ENCODE measurements around the gene SOHLH2.

The SOHLH2 gene

DNA sequence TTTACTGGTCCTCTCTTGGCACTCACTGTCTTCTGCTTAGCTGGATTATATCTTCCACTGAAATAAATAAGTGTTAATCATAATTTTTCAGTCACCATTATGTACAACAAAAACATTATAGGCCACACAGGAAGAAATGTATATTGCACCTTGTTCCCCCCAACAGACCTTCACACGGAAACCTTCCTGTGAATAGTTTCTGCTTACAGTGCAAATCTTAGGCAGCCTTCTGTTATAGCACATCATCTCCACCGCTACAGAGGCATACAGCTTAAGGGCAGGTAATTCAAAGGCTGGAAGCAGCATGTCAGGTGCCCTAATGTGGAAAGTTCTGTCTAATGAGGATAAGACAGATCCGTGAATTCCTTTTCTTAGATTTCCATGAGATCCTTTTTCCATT is 16.9 kb upstream of the SOHLH2 start:
- no peak for TF ChIP-seq POLR2A (IDR thresholded peaks at IDR 0.05; ENCODE audit: extremely low read depth, insufficient read length)
- TF ChIP-seq, protein P1, sequence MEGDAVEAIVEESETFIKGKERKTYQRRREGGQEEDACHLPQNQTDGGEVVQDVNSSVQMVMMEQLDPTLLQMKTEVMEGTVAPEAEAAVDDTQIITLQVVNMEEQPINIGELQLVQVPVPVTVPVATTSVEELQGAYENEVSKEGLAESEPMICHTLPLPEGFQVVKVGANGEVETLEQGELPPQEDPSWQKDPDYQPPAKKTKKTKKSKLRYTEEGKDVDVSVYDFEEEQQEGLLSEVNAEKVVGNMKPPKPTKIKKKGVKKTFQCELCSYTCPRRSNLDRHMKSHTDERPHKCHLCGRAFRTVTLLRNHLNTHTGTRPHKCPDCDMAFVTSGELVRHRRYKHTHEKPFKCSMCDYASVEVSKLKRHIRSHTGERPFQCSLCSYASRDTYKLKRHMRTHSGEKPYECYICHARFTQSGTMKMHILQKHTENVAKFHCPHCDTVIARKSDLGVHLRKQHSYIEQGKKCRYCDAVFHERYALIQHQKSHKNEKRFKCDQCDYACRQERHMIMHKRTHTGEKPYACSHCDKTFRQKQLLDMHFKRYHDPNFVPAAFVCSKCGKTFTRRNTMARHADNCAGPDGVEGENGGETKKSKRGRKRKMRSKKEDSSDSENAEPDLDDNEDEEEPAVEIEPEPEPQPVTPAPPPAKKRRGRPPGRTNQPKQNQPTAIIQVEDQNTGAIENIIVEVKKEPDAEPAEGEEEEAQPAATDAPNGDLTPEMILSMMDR (IDR thresholded peaks at IDR 0.05; ENCODE audit: low read depth, low read length), result no peak
- no peak for DNase-seq (ENCODE audit: low read depth)
- H3K4me3 ChIP-seq (ENCODE audit: low read depth, low read length), result no peak overlapping the region

DNA sequence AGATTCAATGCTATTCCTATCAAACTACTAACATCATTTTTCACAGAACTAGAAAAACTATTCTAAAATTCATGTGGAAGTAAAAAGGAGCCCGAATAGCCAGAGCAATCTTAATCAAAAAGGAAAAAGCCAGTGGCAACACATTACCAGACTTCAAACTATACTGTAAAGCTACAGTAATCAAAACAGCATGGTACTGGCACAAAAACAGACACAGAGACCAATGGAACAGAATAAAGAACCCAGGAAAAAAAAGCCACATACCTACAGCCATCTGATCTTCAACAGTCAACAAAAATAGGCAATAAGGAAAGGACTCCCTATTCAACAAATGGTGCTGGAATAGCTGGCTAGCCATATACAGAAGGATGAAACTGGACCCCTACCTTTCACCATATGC is 10.4 kb upstream of the SOHLH2 start:
- TF ChIP-seq, protein P2, sequence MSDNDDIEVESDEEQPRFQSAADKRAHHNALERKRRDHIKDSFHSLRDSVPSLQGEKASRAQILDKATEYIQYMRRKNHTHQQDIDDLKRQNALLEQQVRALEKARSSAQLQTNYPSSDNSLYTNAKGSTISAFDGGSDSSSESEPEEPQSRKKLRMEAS (IDR thresholded peaks at IDR 0.05; ENCODE audit: low read depth, low read length), result no peak
- TF ChIP-seq POLR2A (IDR thresholded peaks at IDR 0.05; ENCODE audit: extremely low read depth, insufficient read length), result no peak
- TF ChIP-seq MYC (IDR thresholded peaks at IDR 0.05; ENCODE audit: low read depth, low read length), result no peak
- TF ChIP-seq, protein P1 (IDR thresholded peaks at IDR 0.05; ENCODE audit: low read depth, low read length), result no peak
- H3K4me3 ChIP-seq (ENCODE audit: low read depth, low read length), result no peak overlapping the region
- DNase-seq (ENCODE audit: low read depth), result no peak

DNA sequence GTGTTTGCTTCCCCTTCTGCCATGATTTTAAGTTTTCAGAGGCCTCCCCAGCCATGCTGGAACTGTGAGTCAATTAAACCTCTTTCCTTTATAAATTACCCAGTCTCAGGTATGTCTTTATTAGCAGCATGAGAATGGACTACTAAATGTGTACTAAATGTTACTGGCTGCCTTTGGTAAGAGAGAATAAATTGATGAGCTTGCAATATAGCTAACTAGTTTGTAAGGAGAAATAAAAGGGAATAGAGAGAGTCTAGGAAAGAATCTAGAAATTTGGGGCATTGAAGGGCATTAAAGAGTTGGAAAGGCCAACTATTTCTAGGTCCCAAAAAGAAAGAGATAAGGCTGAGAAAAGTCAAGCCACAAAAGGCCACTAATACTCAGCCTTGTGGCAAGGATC is 5.5 kb upstream of the SOHLH2 start:
- TF ChIP-seq, protein P2 (IDR thresholded peaks at IDR 0.05; ENCODE audit: low read depth, low read length), result no peak
- TF ChIP-seq, protein P1 (IDR thresholded peaks at IDR 0.05; ENCODE audit: low read depth, low read length), result no peak
- TF ChIP-seq MYC (IDR thresholded peaks at IDR 0.05; ENCODE audit: low read depth, low read length) (no peak), POLR2A (IDR thresholded peaks at IDR 0.05; ENCODE audit: extremely low read depth, insufficient read length) (no peak)
- H3K4me3 ChIP-seq (ENCODE audit: low read depth, low read length), result no peak overlapping the region
- no peak for DNase-seq (ENCODE audit: low read depth)

GRCh38 chr13:36217456-36217855 is 3.1 kb upstream of the SOHLH2 start:
- no peak overlapping the region for H3K4me3 ChIP-seq (ENCODE audit: low read depth, low read length)
- no peak for DNase-seq (ENCODE audit: low read depth)
- no peak for TF ChIP-seq POLR2A (IDR thresholded peaks at IDR 0.05; ENCODE audit: extremely low read depth, insufficient read length)
- TF ChIP-seq, protein P1 (IDR thresholded peaks at IDR 0.05; ENCODE audit: low read depth, low read length), result no peak
- no peak for TF ChIP-seq MYC (IDR thresholded peaks at IDR 0.05; ENCODE audit: low read depth, low read length)
- TF ChIP-seq, protein P2 (IDR thresholded peaks at IDR 0.05; ENCODE audit: low read depth, low read length), result no peak

DNA sequence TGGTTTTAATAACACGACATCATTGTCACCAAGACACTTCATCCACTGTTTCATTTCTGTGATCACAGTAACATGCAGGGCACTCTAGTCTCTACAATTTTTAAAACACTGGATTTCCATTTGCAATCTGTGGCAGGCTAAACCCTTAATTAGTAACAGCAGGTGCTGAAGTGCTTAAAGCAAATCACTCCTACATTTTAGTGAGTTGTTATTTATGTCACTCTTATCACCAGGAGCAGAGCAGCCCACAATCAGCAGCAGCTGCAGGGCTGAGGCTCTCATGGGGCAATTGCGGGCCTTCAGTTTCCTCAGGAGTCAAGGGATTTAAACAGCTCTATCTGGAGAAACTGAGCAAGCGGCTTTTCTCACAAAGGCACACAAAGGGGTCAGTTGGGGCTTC is 1.6 kb downstream of the SOHLH2 start:
- H3K4me3 ChIP-seq (ENCODE audit: low read depth, low read length), result no peak overlapping the region
- no peak for DNase-seq (ENCODE audit: low read depth)
- TF ChIP-seq, protein P2 (IDR thresholded peaks at IDR 0.05; ENCODE audit: low read depth, low read length), result no peak
- TF ChIP-seq POLR2A (IDR thresholded peaks at IDR 0.05; ENCODE audit: extremely low read depth, insufficient read length), result no peak
- no peak for TF ChIP-seq MYC (IDR thresholded peaks at IDR 0.05; ENCODE audit: low read depth, low read length)
- TF ChIP-seq, protein P1 (IDR thresholded peaks at IDR 0.05; ENCODE audit: low read depth, low read length), result no peak

- DNase-seq (ENCODE audit: low read depth), result no peak
- no peak for TF ChIP-seq MYC (IDR thresholded peaks at IDR 0.05; ENCODE audit: low read depth, low read length)
- TF ChIP-seq, protein P1 (IDR thresholded peaks at IDR 0.05; ENCODE audit: low read depth, low read length), result no peak
- TF ChIP-seq POLR2A (IDR thresholded peaks at IDR 0.05; ENCODE audit: extremely low read depth, insufficient read length), result no peak
- TF ChIP-seq, protein P2 (IDR thresholded peaks at IDR 0.05; ENCODE audit: low read depth, low read length), result no peak
Measured at GRCh38 chr13:36211567-36211966, 2.8 kb downstream of the SOHLH2 start.

More at GRCh38 chr13:36211567-36211966, 2.8 kb downstream of the SOHLH2 start:
- H3K4me3 ChIP-seq (ENCODE audit: low read depth, low read length), result no peak overlapping the region
